ENCODE data around the gene ZNF23.

The ZNF23 gene

GRCh38 chr16:71500964-71501363 lies 38.9 kb upstream of the ZNF23 start:
- no peak for DNase-seq (ENCODE audit: extremely low spot score)
- TF ChIP-seq BHLHE40 (IDR thresholded peaks at IDR 0.05; ENCODE audit: borderline replicate concordance) (no peak), ELF4 (IDR thresholded peaks at IDR 0.05) (no peak), CTBP1 (IDR thresholded peaks at IDR 0.05; ENCODE audit: borderline replicate concordance) (no peak), FOXA1 (IDR thresholded peaks at IDR 0.05) (no peak), SP1 (IDR thresholded peaks at IDR 0.05) (no peak), ZNF384 (IDR thresholded peaks at IDR 0.05) (no peak), L3MBTL2 (conservative IDR thresholded peaks at IDR 0.05) (no peak), SUZ12 (IDR thresholded peaks at IDR 0.05) (no peak), FOXM1 (IDR thresholded peaks at IDR 0.05; ENCODE audit: borderline replicate concordance) (no peak)
- ChIA-PET CTCF (interaction anchor here (1.2 to 1.5 kb wide), 4 partner anchors 39 to 189 kb away, joined by 3 to 8 read pairs (median 5); no protein-coding TSS in a partner anchor), POLR2A (interaction anchor here (1.6 kb wide), 1 partner anchor 17 kb away, joined by 3 read pairs; no protein-coding TSS in a partner anchor)

GRCh38 chr16:71499775-71500364 lies 37.8 kb upstream of the ZNF23 start:
- ChIA-PET POLR2A (interaction anchor here (1.2 kb wide), 1 partner anchor 16 kb away, joined by 3 read pairs; no protein-coding TSS in a partner anchor), CTCF (interaction anchor here (0.5 to 2.0 kb wide), 8 partner anchors 11 to 701 kb away, joined by 3 to 15 read pairs (median 4); partner anchors contain the start of gene ZNF19)
- TF ChIP-seq FOXA1 (IDR thresholded peaks at IDR 0.05), result no peak
- no peak for TF ChIP-seq SUZ12 (IDR thresholded peaks at IDR 0.05)
- no peak for TF ChIP-seq CTBP1 (IDR thresholded peaks at IDR 0.05; ENCODE audit: borderline replicate concordance)
- TF ChIP-seq NFRKB (IDR thresholded peaks at IDR 0.05), result no peak
- TF ChIP-seq HDGF (IDR thresholded peaks at IDR 0.05; ENCODE audit: borderline replicate concordance), result no peak
- no peak for TF ChIP-seq ELF4 (IDR thresholded peaks at IDR 0.05)
- no peak for TF ChIP-seq FOXK2 (IDR thresholded peaks at IDR 0.05)
- TF ChIP-seq BHLHE40 (IDR thresholded peaks at IDR 0.05; ENCODE audit: borderline replicate concordance), result no peak
- TF ChIP-seq SP1 (IDR thresholded peaks at IDR 0.05), result no peak
- TF ChIP-seq LEF1 (IDR thresholded peaks at IDR 0.05; ENCODE audit: borderline replicate concordance), result no peak
- no peak for TF ChIP-seq TARDBP (IDR thresholded peaks at IDR 0.05)
- TF ChIP-seq PKNOX1 (IDR thresholded peaks at IDR 0.05), result no peak
- no peak for TF ChIP-seq ZNF384 (IDR thresholded peaks at IDR 0.05)
- TF ChIP-seq L3MBTL2 (conservative IDR thresholded peaks at IDR 0.05), result no peak
- no peak for TF ChIP-seq FOXM1 (IDR thresholded peaks at IDR 0.05; ENCODE audit: borderline replicate concordance)
- TF ChIP-seq ARNT (IDR thresholded peaks at IDR 0.05), result no peak
- DNase-seq (ENCODE audit: extremely low spot score), result peak; percentile 70

GRCh38 chr16:71498031-71498430 lies 36.0 kb upstream of the ZNF23 start:
- ChIA-PET CTCF (interaction anchor here (0.7 kb wide), 1 partner anchor 148 kb away, joined by 3 read pairs; no protein-coding TSS in a partner anchor), POLR2A (no interaction called here)
- no peak for DNase-seq (ENCODE audit: extremely low spot score)

GRCh38 chr16:71493213-71493612 lies 31.2 kb upstream of the ZNF23 start:
- DNase-seq (ENCODE audit: extremely low spot score), result no peak
- no peak for TF ChIP-seq SP1 (IDR thresholded peaks at IDR 0.05)
- no peak for TF ChIP-seq ELF4 (IDR thresholded peaks at IDR 0.05)
- TF ChIP-seq BHLHE40 (IDR thresholded peaks at IDR 0.05; ENCODE audit: borderline replicate concordance), result no peak
- TF ChIP-seq SUZ12 (IDR thresholded peaks at IDR 0.05), result no peak
- no peak for TF ChIP-seq FOXA1 (IDR thresholded peaks at IDR 0.05)
- TF ChIP-seq ZNF384 (IDR thresholded peaks at IDR 0.05), result no peak
- no peak for TF ChIP-seq ARNT (IDR thresholded peaks at IDR 0.05)
- no peak for TF ChIP-seq PKNOX1 (IDR thresholded peaks at IDR 0.05)
- TF ChIP-seq L3MBTL2 (conservative IDR thresholded peaks at IDR 0.05), result no peak
- no peak for TF ChIP-seq HDGF (IDR thresholded peaks at IDR 0.05; ENCODE audit: borderline replicate concordance)
- TF ChIP-seq NFRKB (IDR thresholded peaks at IDR 0.05), result no peak
- no peak for TF ChIP-seq CTBP1 (IDR thresholded peaks at IDR 0.05; ENCODE audit: borderline replicate concordance)
- TF ChIP-seq LEF1 (IDR thresholded peaks at IDR 0.05; ENCODE audit: borderline replicate concordance), result no peak
- TF ChIP-seq FOXK2 (IDR thresholded peaks at IDR 0.05), result no peak
- no peak for TF ChIP-seq FOXM1 (IDR thresholded peaks at IDR 0.05; ENCODE audit: borderline replicate concordance)
- TF ChIP-seq TARDBP (IDR thresholded peaks at IDR 0.05), result no peak
- CTCF ChIA-PET, result no interaction called here
- POLR2A ChIA-PET, result interaction anchor here (1.5 kb wide), 1 partner anchor 10 kb away, joined by 3 read pairs; no protein-coding TSS in a partner anchor

More at GRCh38 chr16:71498031-71498430, 36.0 kb upstream of the ZNF23 start:
- TF ChIP-seq LEF1 (IDR thresholded peaks at IDR 0.05; ENCODE audit: borderline replicate concordance) (no peak), FOXK2 (IDR thresholded peaks at IDR 0.05) (no peak), SP1 (IDR thresholded peaks at IDR 0.05) (no peak), CTBP1 (IDR thresholded peaks at IDR 0.05; ENCODE audit: borderline replicate concordance) (no peak), FOXM1 (IDR thresholded peaks at IDR 0.05; ENCODE audit: borderline replicate concordance) (no peak), TARDBP (IDR thresholded peaks at IDR 0.05) (no peak), PKNOX1 (IDR thresholded peaks at IDR 0.05) (no peak), ARNT (IDR thresholded peaks at IDR 0.05) (no peak), HDGF (IDR thresholded peaks at IDR 0.05; ENCODE audit: borderline replicate concordance) (no peak), ZNF384 (IDR thresholded peaks at IDR 0.05) (no peak), ELF4 (IDR thresholded peaks at IDR 0.05) (no peak), SUZ12 (IDR thresholded peaks at IDR 0.05) (no peak), NFRKB (IDR thresholded peaks at IDR 0.05) (no peak), BHLHE40 (IDR thresholded peaks at IDR 0.05; ENCODE audit: borderline replicate concordance) (no peak), L3MBTL2 (conservative IDR thresholded peaks at IDR 0.05) (no peak)

GRCh38 chr16:71492786-71493185 lies 30.7 kb upstream of the ZNF23 start:
- ChIA-PET CTCF (no interaction called here), POLR2A (interaction anchor here (1.5 kb wide), 1 partner anchor 9 kb away, joined by 3 read pairs; no protein-coding TSS in a partner anchor)
- no peak for TF ChIP-seq FOXK2 (IDR thresholded peaks at IDR 0.05)
- no peak for TF ChIP-seq SUZ12 (IDR thresholded peaks at IDR 0.05)
- TF ChIP-seq FOXA1 (IDR thresholded peaks at IDR 0.05), result no peak
- TF ChIP-seq LEF1 (IDR thresholded peaks at IDR 0.05; ENCODE audit: borderline replicate concordance), result no peak
- no peak for TF ChIP-seq NFRKB (IDR thresholded peaks at IDR 0.05)
- TF ChIP-seq CTBP1 (IDR thresholded peaks at IDR 0.05; ENCODE audit: borderline replicate concordance), result no peak
- TF ChIP-seq PKNOX1 (IDR thresholded peaks at IDR 0.05), result no peak
- no peak for TF ChIP-seq ZNF384 (IDR thresholded peaks at IDR 0.05)
- TF ChIP-seq BHLHE40 (IDR thresholded peaks at IDR 0.05; ENCODE audit: borderline replicate concordance), result no peak
- TF ChIP-seq ELF4 (IDR thresholded peaks at IDR 0.05), result no peak
- no peak for TF ChIP-seq HDGF (IDR thresholded peaks at IDR 0.05; ENCODE audit: borderline replicate concordance)
- TF ChIP-seq ARNT (IDR thresholded peaks at IDR 0.05), result no peak
- no peak for TF ChIP-seq SP1 (IDR thresholded peaks at IDR 0.05)
- no peak for TF ChIP-seq FOXM1 (IDR thresholded peaks at IDR 0.05; ENCODE audit: borderline replicate concordance)
- no peak for TF ChIP-seq TARDBP (IDR thresholded peaks at IDR 0.05)
- DNase-seq (ENCODE audit: extremely low spot score), result no peak
